ENCODE data around the gene SCCPDH.
"Not testable (repeated sequence)": the region's sequence is repeated elsewhere in the genome, so short reads cannot be mapped to it uniquely, and the experiment has no call there.

The SCCPDH gene

DNA sequence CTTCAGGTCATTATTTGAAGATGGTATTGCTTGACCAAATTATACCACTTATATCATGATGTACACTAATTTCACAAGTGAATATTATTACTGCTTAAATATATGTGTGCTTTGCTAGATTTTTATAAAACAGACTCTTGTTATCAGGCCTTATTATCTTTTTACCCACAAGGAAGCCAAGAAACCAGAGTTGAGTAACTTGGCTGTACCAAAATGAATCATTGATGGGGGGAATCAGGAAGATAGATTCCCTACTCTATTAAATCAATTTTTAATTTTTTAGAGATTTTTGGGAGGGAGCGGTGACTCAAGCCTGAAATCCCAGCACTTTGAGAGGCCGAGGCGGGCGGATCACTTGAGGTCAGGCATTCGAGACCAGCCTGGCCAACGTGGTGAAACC, 16.0 kb upstream of the SCCPDH start:
- DNase-seq (ENCODE audit: low read depth), result no peak

DNA sequence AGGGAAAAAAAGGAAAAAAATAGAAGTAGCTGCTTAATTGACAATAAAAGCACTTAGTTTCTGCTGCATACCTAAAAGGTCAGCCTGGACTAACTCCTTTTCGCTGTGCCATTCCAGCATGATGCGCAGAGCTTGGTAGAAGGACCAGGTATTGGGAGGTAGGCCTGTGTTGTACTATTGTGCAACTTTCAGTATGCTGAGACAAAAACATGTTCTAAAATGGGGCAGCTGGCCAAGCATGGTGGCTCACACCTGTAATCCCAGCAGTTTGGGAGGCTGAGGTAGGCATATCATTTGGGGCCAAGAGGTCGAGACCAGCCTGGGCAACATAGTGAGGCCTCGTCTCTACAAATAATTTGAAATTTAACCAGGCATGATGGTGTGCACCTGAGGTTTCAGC, 15.0 kb upstream of the SCCPDH start:
- no peak for DNase-seq (ENCODE audit: low read depth)

DNA sequence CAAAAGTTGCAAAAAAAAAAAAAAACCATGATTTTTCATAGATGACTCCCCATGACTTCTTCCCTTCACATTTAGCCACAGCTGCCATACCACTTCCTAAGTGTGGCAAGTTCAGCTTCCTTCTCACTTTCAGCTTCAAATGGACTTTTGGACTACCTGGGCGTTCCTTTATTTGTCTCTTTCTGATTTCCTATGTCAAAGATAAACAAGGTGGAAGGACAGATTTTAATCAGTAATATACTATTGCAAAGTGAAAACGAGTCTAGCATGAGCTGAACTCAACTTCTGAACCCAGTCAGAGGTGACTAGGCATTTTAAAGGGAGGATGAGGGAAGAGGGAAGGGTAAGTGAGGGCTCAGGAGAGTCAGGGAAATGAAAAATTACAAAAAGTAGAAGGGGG, 14.4 kb upstream of the SCCPDH start:
- no peak for DNase-seq (ENCODE audit: low read depth)

DNA sequence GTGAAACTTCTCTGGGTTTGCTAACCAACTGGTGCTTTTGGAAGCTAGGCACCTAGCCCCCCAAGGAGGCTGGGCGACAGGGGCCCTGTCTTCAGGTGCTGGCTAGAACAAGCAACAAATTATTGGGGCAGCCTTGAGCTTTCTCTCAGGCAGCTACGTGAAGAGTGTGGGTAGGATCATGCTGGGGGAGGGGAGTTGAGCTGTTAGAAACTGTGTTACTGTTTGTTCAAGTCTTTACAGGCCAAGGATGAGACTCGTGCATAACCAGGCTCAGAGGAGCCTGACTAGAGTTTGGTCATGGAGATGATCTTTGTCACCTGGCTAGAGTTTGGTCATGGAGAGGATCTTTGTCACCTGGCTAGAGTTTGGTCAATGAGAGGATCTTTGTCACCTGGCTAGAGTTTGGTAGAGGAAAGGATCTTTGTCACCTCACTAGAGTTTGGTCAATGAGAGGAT, 12.6 kb upstream of the SCCPDH start:
- DNase-seq (ENCODE audit: low read depth), result no peak

DNA sequence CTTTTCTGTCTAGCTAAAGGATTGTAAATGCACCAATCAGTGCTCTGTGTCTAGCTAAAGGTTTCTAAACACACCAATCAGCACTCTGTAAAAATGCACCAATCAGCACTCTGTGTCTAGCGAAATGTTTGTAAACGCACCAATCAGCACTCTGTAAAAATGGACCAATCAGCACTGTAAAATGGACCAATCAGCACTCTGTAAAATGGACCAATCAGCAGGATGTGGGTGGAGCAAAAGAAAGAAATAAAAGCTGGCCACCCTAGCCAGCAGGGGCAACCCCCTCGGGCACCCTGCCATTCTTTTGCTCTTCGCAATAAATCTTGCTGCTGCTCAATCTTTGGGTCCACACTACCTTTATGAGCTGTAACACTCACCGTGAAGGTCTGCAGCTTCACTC, 11.8 kb upstream of the SCCPDH start:
- DNase-seq (ENCODE audit: low read depth), result not testable (repeated sequence)

DNA sequence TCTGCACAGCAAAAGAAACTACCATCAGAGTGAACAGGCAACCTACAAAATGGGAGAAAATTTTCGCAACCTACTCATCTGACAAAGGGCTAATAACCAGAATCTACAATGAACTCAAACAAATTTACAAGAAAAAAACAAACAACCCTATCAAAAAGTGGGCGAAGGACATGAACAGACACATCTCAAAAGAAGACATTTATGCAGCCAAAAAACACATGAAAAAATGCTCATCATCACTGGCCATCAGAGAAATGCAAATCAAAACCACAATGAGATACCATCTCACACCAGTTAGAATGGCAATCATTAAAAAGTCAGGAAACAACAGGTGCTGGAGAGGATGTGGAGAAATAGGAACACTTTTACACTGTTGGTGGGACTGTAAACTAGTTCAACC, 4.8 kb upstream of the SCCPDH start:
- not testable (repeated sequence) for DNase-seq (ENCODE audit: low read depth)

DNA sequence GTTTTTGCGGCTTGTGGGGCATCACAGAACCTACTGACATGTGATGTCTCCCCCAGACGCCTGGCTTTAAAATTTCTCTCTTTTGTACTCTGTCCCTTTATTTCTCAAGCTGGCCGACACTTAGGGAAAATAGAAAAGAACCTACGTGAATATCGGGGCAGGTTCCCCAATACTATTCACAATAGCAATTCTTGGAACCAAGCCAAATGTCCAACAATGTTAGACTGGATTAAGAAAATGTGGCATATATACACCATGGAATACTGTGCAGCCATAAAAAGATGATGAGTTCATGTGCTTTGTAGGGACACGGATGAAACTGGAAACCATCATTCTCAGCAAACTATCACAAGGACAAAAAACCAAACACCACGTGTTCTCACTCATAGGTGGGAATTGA, 3.4 kb upstream of the SCCPDH start:
- not testable (repeated sequence) for DNase-seq (ENCODE audit: low read depth)

DNA sequence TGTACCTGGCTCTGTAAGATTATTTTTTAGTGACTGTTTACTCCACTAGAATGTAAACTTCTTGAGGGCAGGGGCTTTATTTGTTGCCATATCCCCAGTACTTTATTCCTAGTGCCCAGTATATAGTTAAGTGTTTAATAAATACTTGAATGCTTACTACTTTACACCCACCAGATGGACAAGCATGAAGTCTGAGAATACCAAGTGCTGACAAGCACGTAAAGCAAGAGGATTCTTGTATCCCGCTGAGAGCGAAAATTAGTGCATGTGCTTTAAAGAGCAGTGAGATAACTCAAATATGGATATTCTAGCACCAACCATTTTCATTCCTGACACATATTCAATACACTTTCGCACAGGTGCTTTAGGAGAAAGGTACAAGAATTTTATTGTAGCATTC, 1.5 kb upstream of the SCCPDH start:
- DNase-seq (ENCODE audit: low read depth), result no peak

DNA sequence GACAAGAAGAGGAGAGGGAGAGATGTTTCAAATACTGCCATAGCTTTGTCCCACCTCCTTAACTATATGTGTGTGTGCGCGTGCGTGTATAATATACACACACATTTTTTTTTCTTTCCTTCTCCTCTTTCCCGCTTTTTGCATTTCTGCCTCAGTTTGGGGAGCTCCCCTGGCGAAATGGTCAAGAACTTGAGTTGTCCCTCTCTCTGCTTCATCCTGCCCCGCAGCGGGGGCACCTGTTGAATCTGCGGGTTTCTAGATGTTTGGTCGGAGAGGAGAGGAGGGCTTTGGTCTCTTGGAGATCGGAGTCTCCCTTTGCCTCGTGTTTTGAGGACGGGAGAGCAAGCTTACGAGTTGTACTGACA, 504 bp downstream of the SCCPDH start:
- no peak for DNase-seq (ENCODE audit: low read depth)

DNA sequence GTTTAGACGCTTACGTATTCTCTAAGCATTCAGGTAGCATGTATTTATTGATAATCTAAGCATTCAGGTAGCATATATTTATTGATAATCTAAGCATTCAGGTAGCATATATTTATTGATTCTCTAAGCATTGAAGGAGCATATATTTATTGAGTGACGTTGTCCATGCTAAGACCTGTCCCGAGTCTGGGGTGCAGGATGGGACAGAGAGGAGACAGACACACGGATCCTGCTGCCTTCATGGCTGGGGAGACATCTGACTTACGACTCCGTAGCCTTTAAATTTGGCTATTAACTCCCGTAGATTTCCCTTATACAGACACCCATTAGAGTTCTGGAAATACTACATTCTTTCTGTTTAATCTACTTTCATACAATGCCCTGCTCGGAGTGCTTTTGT, 982 bp downstream of the SCCPDH start:
- no peak for DNase-seq (ENCODE audit: low read depth)

DNA sequence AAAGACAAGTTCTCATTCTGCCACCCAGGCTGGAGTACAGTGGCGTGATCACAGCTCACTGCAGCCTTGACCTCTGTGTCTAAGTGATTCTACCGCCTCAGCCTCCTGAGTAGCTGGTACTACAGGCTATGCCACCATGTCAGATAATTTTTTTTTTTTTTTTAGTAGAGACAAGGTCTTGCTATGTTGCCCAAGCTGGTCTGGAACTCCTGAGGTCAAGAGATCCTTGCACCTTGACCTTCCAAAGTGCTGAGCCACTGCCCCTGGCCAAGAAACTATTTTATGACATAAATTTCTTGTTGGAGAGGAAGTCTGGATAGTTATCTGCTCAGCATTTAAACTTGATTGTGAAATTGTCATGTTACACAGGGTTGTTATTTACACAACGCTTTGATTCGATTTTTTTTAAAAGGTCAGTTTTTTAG, 2.1 kb downstream of the SCCPDH start:
- DNase-seq (ENCODE audit: low read depth), result no peak

DNA sequence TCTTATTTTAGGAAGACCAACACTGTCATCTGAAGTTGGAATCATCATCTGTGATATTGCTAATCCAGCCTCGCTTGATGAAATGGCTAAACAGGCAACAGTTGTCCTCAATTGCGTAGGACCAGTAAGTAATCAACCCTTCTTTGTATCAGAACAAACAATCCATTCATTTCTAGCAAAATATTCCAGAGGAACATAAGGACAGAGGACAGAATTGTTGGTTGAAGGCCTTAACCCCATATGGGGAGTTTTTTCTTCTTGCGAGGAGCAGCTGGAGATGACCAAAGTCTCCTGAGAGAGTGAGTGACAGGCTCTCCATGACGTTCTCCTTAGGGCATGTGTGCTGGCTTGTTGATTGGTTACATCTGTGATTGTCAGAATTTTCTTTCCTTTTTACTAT, 2.7 kb downstream of the SCCPDH start:
- no peak for DNase-seq (ENCODE audit: low read depth)

DNA sequence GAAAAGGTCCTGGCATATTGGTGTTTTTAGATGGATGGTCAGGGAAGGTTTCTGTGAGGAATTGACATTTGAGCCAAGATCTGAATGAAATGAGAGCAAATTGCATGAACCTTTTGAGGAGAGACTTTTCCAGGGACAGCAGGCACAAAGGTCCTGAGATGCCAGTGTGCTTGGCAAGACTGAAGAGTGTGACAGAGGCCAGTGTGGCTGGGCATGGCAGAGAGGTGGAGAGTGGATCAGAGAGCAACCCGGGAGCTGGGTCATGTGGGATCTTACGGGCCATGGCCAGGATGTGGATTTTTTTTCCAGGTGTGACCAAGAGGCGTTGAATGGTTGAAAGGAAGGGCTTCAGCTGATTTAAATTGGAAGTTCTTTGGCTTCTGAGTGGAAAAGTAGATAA, 3.4 kb downstream of the SCCPDH start:
- no peak for DNase-seq (ENCODE audit: low read depth)

DNA sequence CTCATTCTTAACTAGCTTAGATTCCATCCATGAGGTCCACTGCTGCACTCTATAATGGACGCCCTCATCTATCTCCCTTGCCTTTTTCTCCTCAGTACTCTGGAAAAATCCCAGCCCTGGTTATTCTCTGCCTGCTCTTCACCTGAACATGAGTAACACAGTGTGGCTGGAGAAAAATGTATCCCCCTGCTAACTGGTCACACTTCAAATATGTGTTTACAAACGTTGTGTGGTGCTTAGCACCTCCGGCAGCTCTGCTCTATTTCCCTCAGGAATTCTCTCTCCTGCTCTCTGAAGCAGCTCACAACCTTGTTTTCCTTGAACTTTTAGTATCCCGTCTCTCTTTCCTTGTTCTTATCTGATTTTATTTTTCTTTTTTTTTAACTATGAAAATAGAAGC, 4.1 kb downstream of the SCCPDH start:
- DNase-seq (ENCODE audit: low read depth), result no peak

DNA sequence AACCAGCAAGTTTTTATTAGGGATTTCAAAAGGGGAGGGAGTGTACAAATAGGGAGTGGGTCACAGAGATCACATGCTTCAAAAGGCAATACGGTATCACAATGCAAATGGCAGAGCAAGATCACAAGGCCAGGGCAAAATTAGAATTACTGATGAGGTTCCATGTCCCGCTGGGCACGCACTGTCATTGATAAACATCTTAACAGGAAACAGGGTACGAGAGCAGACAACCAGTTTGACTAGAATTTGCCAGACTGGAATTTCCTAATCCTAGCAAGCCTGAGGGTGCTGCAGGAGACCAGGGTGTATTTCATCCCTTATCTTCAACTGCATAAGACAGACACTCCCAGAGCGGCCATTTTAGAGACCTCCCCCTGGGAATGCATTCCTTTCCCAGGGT, 4.8 kb downstream of the SCCPDH start:
- not testable (repeated sequence) for DNase-seq (ENCODE audit: low read depth)

DNA sequence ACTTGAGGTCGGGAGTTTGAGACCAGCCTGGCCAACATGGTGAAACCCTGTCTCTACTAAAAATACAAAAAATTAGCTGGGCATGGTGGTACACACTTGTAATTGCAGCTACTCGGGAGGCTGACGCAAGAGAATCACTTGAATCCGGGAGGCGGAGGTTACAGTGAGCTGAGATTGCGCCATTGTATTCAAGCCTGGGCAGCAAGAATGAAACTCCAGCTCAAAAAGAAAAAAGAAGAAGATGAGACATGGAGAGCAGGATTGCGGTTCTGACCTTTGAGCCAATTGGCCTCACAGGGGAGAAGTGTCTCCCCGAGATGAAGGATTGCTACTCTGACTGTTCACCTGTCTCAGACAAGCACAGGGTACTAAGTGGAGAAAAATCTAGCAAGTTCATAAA, 6.6 kb downstream of the SCCPDH start:
- no peak for DNase-seq (ENCODE audit: low read depth)

DNA sequence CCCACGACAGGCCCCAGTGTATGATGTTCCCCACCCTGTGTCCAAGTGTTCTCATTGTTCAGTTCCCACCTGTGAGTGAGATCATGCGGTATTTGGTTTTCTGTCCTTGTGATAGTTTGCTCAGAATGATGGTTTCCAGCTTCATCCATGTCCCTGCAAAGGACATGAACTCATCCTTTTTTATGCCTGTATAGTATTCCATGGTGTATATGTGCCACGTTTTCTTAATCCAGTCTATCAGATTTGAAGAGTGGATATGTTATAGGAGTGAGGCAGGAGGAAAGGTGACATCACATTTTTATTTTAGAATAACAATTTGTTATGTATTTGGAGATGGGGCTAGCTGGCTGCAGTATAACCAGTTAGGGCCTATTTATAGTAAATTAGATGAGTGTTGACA, 7.7 kb downstream of the SCCPDH start:
- DNase-seq (ENCODE audit: low read depth), result not testable (repeated sequence)

DNA sequence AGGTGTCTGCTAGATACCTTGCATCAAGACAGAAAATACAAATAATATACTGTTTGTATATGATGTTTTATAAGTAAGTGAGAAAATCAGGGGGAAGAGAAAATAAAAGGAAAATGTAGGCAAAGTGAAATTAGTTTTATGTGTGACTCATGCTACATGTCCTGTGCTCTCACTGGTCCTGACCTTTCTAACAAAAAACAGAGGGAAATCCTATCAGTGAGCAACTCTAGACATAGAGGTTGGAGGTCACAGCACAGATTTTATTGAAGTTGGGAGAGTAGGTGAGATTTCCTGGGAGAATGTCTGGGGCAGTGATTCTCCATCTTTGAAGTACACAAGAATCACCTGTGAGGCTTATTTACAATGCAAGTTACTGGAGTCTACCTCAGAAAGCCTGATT, 9.5 kb downstream of the SCCPDH start:
- DNase-seq (ENCODE audit: low read depth), result no peak

DNA sequence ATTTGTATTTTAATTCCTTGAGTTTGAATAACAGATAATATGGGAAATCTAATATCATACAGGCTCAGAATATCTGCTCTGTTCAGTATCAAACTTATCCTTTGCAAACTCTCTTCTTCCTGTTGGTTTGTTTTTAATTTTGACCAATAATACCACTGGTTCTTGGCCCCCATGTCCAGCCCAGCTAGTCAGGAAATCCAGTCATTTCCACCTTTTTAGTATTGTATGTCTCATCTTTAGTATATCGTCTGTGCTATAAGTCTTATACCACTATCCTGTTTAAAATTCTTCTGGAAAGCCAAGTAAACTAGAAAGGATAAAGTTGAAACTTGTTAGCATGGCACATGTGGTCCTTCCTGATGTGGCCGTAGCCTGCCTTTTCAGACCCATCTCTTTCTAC, 10.7 kb downstream of the SCCPDH start:
- DNase-seq (ENCODE audit: low read depth), result no peak

DNA sequence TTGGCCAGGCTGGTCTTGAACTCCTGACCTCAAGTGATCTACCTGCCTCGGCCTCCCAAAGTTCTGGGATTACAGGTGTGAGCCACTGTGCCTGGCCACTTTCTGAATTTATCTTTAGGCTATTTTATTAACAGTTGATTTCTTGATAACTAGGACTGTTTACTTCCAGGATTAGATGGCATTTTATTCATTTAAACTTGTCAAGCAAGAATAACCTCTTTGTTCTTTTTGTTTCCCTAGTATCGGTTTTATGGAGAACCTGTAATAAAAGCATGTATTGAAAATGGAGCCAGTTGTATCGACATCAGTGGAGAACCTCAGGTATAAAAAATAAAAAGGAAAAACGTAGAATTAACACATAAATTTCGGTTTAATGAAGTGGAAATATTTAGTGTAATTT, 11.5 kb downstream of the SCCPDH start:
- DNase-seq (ENCODE audit: low read depth), result no peak

DNA sequence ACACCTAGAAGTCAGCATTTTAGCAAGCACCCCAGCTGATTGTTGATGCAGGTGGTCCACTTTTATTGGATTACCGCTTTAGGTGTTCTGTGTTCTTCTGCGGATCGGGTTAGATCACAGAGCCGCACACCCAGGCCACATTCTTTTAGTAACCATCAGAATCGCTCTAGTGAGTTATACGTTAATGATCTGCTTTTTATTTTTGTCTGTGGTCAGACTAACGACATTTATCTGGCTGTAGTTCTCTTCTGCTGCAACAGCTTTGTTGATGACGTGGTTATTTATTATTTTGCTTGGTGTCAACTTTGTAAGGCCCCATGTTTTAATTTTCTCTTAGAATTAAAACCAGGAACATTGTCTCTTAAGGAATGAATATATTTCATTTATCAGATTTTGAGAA, 18.2 kb downstream of the SCCPDH start:
- DNase-seq (ENCODE audit: low read depth), result no peak

DNA sequence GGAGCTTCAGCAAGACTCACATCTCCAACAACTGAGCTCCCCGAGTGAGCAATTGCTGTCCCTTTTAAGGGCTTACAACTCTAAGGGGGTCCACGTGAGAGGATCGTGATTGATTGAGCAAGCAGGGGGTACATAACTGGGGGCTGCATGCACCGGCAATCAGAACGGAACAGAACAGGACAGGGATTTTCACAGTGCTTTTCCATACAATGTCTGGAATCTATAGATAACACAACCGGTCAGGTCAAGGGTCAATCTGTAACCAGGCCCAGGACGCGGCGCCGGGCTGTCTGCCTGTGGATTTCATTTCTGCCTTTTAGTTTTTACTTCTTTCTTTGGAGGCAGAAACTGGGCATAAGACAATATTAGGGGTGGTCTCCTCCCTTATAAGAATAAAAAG, 21.9 kb downstream of the SCCPDH start:
- not testable (repeated sequence) for DNase-seq (ENCODE audit: low read depth)

DNA sequence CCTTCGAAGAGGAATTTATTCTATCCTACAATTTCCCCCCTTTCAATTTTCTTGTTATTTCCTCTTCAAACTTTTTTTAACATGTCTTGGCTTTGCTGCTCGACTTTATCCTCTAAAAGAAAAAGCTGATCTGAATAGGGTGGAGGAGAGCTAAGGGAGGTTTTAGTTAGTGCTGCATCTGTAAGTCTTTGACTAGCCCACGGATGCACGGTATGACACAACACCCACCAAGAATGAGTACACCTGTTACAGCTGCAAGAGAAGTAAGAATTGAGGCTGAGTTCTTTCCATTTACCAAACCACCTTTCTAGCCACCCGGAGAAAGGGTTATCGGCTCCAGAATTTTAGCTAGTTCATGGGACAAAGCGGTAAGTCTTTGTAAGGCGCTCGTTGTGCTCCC, 23.8 kb downstream of the SCCPDH start:
- no peak for DNase-seq (ENCODE audit: low read depth)

DNA sequence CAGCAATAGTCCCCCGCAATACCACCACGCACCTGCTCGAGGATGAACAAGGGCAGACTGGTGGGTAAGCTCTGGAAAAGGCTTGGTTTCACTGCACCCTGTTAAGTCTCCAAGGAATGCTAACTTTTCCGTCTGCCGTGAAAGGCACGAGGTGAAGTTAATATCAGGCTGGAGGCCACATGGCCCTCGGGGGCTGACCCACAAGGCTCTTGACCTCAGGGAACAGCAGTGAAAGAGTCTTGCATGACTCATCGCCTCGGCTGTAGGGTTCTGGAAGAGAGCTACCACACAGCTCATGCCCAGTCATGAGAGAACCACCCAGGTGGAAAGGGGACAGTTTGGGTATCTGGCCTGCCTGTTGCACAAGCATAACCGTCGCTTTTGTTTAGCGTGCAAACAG, 24.7 kb downstream of the SCCPDH start:
- DNase-seq (ENCODE audit: low read depth), result no peak

DNA sequence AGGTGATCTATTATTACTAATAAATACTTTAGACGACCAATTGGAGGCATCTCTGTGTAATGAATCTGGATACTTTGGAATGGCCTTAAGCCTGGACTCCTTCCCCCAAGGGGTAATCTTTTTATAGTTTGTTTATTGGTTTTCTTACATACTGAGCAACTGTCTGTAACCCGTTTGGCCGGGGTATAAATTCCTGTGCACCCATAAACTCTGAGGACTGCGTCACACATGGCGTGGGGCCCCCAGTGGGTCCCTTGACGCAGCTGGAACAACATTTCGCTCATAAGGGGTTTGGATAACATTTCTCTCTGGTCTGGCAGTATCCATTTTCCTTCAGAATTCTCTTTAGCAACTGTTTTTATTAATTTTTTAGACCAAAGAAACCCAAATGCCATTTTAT, 26.5 kb downstream of the SCCPDH start:
- no peak for DNase-seq (ENCODE audit: low read depth)
